ENCODE results near the gene GADD45A. TPM values are rescaled to one million over a fixed set of nuclear protein-coding genes. Genes with fewer than 3 reads are reported as not detected.

Gene GADD45A, protein sequence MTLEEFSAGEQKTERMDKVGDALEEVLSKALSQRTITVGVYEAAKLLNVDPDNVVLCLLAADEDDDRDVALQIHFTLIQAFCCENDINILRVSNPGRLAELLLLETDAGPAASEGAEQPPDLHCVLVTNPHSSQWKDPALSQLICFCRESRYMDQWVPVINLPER
- 7.6 TPM for total RNA-seq (2013)
- polyA plus RNA-seq (10 to 100 TPM in 1 of 3 donors, 1 to 10 TPM in 2; 7.5 to 14.3 (median 9.6) TPM), polyA minus RNA-seq (8.2 TPM in 2 replicates), total RNA-seq (8.2 to 53.3 (median 21.3) reads per million in 11 experiments)

DNA sequence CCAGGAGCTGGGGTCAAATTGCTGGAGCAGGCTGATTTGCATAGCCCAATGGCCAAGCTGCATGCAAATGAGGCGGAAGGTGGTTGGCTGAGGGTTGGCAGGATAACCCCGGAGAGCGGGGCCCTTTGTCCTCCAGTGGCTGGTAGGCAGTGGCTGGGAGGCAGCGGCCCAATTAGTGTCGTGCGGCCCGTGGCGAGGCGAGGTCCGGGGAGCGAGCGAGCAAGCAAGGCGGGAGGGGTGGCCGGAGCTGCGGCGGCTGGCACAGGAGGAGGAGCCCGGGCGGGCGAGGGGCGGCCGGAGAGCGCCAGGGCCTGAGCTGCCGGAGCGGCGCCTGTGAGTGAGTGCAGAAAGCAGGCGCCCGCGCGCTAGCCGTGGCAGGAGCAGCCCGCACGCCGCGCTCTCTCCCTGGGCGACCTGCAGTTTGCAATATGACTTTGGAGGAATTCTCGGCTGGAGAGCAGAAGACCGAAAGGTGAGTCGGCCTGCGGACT is at the start of gene GADD45A:
Gene GADD45A (plus strand): TSS at position 135 of the 491 bp plus-strand sequence. CDS start 294 bp downstream, at position 429.
- peak within 1 kb of the TSS; percentile 74 to 92 (median 91) for H3K4me3 ChIP-seq (replicated peaks in 1 of 3; ENCODE audit: low read depth in 2 of 3, low read length in 3 of 3)

DNA sequence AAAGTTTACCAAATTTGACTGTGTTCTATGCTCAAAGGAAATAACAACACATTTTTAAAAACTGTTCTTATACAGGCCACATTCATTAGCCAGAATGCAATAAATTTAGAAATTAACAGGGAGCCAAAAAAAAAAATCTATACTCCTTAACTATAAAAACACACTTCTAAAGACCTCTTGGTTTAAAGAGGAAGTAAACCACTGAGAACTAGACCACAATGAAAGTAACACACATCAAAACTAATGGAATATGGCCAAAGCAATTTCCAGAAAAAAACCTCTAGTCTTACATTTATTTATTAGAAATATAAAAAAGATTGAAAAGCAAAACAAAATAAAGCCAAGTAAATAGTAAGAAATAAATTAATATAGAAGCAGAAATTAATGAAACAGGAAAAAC is 48.9 kb upstream of the GADD45A start:
- H3K4me3 ChIP-seq (replicated peaks in 1 of 3; ENCODE audit: low read depth in 2 of 3, low read length in 3 of 3): no peak overlapping the region
- H3K27ac ChIP-seq (ENCODE audit: low read depth in 1 of 2, low read length in 2 of 2): no peak overlapping the region
- H3K9me3 ChIP-seq (replicated peaks in 1 of 2; ENCODE audit: control insufficient read depth in 1 of 2, insufficient read depth in 1 of 2, low read length in 2 of 2): no peaks in the 10 kb centered on the region
- peaks cover 0 to 2% (median 0%) of the 10 kb centered on the region in 7 donors for H3K9me3 Mint-ChIP-seq
- no peak overlapping the region for H3K27ac Mint-ChIP-seq
- H4K20me1 ChIP-seq (ENCODE audit: insufficient read depth, low read length): no peaks in the 10 kb centered on the region
- no peak for DNase-seq
- no peaks in the 10 kb centered on the region for H3K36me3 ChIP-seq (replicated peaks in 1 of 2; ENCODE audit: control insufficient read depth in 1 of 2, insufficient read depth in 2 of 2, low read length in 2 of 2)
- H3K4me3 Mint-ChIP-seq: peak overlapping the region in 1 of 2 donors; percentile 2
- peaks cover 20% of the 10 kb centered on the region for H3K4me1 Mint-ChIP-seq
- H2AFZ ChIP-seq (ENCODE audit: insufficient read depth, low read depth, low read length, poor library complexity, severe bottlenecking): no peak overlapping the region
- no peak overlapping the region for H3K4me2 ChIP-seq (replicated peaks; ENCODE audit: extremely low read depth, low read length, poor library complexity, severe bottlenecking)
- H3K36me3 Mint-ChIP-seq: no peaks in the 10 kb centered on the region
- H3K9ac ChIP-seq (ENCODE audit: insufficient read depth, low read length, poor library complexity, severe bottlenecking): no peak overlapping the region
- H3K79me2 ChIP-seq (ENCODE audit: insufficient read depth, low read length): no peaks in the 10 kb centered on the region
- H3K4me1 ChIP-seq (ENCODE audit: control insufficient read depth in 1 of 2, insufficient read depth in 2 of 2, low read length in 2 of 2): peaks cover 16 to 18% of the 10 kb centered on the region in 2 donors
- intact Hi-C loops (cut with micrococcal nuclease): no loop called here
- peaks cover 0 to 2% (median 0%) of the 10 kb centered on the region in 3 donors for H3K27me3 Mint-ChIP-seq (ENCODE audit: low read depth in 3 of 3)
- H3K27me3 ChIP-seq (ENCODE audit: control insufficient read depth in 2 of 2, insufficient read depth in 2 of 2, low read length in 2 of 2): no peaks in the 10 kb centered on the region
- TF ChIP-seq, protein P1, sequence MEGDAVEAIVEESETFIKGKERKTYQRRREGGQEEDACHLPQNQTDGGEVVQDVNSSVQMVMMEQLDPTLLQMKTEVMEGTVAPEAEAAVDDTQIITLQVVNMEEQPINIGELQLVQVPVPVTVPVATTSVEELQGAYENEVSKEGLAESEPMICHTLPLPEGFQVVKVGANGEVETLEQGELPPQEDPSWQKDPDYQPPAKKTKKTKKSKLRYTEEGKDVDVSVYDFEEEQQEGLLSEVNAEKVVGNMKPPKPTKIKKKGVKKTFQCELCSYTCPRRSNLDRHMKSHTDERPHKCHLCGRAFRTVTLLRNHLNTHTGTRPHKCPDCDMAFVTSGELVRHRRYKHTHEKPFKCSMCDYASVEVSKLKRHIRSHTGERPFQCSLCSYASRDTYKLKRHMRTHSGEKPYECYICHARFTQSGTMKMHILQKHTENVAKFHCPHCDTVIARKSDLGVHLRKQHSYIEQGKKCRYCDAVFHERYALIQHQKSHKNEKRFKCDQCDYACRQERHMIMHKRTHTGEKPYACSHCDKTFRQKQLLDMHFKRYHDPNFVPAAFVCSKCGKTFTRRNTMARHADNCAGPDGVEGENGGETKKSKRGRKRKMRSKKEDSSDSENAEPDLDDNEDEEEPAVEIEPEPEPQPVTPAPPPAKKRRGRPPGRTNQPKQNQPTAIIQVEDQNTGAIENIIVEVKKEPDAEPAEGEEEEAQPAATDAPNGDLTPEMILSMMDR (IDR thresholded peaks at IDR 0.05): no peak

More for the DNA sequence above, at the start of gene GADD45A:
- Histone ChIP-seq H3K36me3 (replicated peaks in 1 of 2; ENCODE audit: control insufficient read depth in 1 of 2, insufficient read depth in 2 of 2, low read length in 2 of 2) (peaks cover 0 to 7% of the 10 kb centered on the region in 2 donors), H2AFZ (ENCODE audit: insufficient read depth, low read depth, low read length, poor library complexity, severe bottlenecking) (peak within 1 kb of the TSS; percentile 92), H3K27ac (ENCODE audit: low read depth in 1 of 2, low read length in 2 of 2) (peak within 1 kb of the TSS; percentile 74 to 91), H3K9ac (ENCODE audit: insufficient read depth, low read length, poor library complexity, severe bottlenecking) (peak within 1 kb of the TSS; percentile 82), H4K20me1 (ENCODE audit: insufficient read depth, low read length) (peaks cover 7% of the 10 kb centered on the region), H3K27me3 (ENCODE audit: control insufficient read depth in 2 of 2, insufficient read depth in 2 of 2, low read length in 2 of 2) (no peaks in the 10 kb centered on the region), H3K4me2 (replicated peaks; ENCODE audit: extremely low read depth, low read length, poor library complexity, severe bottlenecking) (peak within 1 kb of the TSS; percentile 99), H3K79me2 (ENCODE audit: insufficient read depth, low read length) (peaks cover 20% of the 10 kb centered on the region), H3K4me1 (ENCODE audit: control insufficient read depth in 1 of 2, insufficient read depth in 2 of 2, low read length in 2 of 2) (peaks cover 52 to 66% of the 10 kb centered on the region in 2 donors), H3K9me3 (replicated peaks in 1 of 2; ENCODE audit: control insufficient read depth in 1 of 2, insufficient read depth in 1 of 2, low read length in 2 of 2) (no peaks in the 10 kb centered on the region)
- Mint-ChIP-seq H3K4me1 (peaks cover 52% of the 10 kb centered on the region), H3K36me3 (peaks cover 1 to 7% of the 10 kb centered on the region in 2 donors), H3K9me3 (no peaks in the 10 kb centered on the region), H3K4me3 (peak within 1 kb of the TSS; percentile 88 to 91), H3K27me3 (ENCODE audit: low read depth in 3 of 3) (peaks cover 1 to 3% (median 2%) of the 10 kb centered on the region in 3 donors), H3K27ac (peak within 1 kb of the TSS; percentile 78 to 92 (median 89))
- under 1% methylated on average over 36 of the region's 39 CpGs for WGBS (ENCODE audit: insufficient coverage)
- peak; percentile 96 to 97 (median 97) for DNase-seq
- intact Hi-C loops (cut with micrococcal nuclease): loop anchor here (5.0 to 10.0 kb wide), 4 partner anchors 37 to 1353 kb away; partner anchors contain the start of gene SERBP1 (in 1 of the 2)
- TF ChIP-seq, protein P1 (IDR thresholded peaks at IDR 0.05): no peak
